ENCODE measurements around the gene PTPRD.

DNA sequence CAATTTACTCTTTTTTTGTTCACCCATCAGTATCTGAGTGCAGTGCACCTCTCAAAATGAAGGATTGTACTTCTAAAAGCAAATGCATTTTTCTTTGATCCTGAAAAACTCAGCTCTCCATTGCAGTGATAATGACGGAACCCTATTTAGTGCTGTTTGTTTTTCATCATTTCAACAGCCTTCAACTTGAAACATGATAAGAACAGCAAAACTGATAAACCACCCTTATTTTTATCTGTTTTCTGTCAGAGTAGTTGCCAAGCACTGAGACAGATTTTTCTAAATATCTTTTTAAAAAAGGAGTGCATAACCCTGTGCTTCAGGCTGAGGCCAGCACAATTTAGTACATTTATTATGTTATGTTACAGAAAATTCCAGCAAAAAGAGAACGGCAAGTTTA is 2263.4 kb downstream of the PTPRD start:
- TF ChIP-seq, protein P1, sequence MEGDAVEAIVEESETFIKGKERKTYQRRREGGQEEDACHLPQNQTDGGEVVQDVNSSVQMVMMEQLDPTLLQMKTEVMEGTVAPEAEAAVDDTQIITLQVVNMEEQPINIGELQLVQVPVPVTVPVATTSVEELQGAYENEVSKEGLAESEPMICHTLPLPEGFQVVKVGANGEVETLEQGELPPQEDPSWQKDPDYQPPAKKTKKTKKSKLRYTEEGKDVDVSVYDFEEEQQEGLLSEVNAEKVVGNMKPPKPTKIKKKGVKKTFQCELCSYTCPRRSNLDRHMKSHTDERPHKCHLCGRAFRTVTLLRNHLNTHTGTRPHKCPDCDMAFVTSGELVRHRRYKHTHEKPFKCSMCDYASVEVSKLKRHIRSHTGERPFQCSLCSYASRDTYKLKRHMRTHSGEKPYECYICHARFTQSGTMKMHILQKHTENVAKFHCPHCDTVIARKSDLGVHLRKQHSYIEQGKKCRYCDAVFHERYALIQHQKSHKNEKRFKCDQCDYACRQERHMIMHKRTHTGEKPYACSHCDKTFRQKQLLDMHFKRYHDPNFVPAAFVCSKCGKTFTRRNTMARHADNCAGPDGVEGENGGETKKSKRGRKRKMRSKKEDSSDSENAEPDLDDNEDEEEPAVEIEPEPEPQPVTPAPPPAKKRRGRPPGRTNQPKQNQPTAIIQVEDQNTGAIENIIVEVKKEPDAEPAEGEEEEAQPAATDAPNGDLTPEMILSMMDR (conservative IDR thresholded peaks at IDR 0.05 in 1 of 2, IDR thresholded peaks at IDR 0.05 in 1 of 2; ENCODE audit: low read depth in 1 of 2, low read length in 2 of 2): no peak
- TF ChIP-seq EZH2 (IDR thresholded peaks at IDR 0.05; ENCODE audit: low read length, missing control alignments): no peak

Measured in fibroblast of lung (primary cell).